Lower lobe of right lung (tissue), 2 donors: ENCODE data around the gene OSBPL7. TPM values are rescaled to one million over a fixed set of nuclear protein-coding genes. Genes with fewer than 3 reads are reported as not detected.
"Not testable (repeated sequence)": the region's sequence is repeated elsewhere in the genome, so short reads cannot be mapped to it uniquely, and the experiment has no call there.

Source experiments
- ATAC-seq, 2 donors: fragments of 200-7000 bp; cut with Tn5 transposase; one replicate each; pipeline ENCODE4 v1.9.1; 2020 to 2022; ENCODE audit warnings: mild to moderate bottlenecking in 2 of 2, moderate library complexity in 2 of 2
- DNase-seq: peaks from one replicate; pipeline ENCODE4 v3.0.0-alpha.2; 2020
- H3K27ac ChIP-seq: fragments of 200-600 bp; one replicate; pipeline ENCODE4 v1.8.0; 2022
- H3K27me3 ChIP-seq: fragments of 200-600 bp; one replicate; pipeline ENCODE4 v1.8.0; 2022; ENCODE audit warnings: low read depth
- H3K36me3 ChIP-seq: fragments of 200-600 bp; one replicate; pipeline ENCODE4 v1.8.0; 2022; ENCODE audit warnings: mild to moderate bottlenecking
- H3K4me1 ChIP-seq: fragments of 200-600 bp; one replicate; pipeline ENCODE4 v1.8.0; 2022
- H3K4me3 ChIP-seq: fragments of 200-600 bp; one replicate; pipeline ENCODE4 v1.8.0; 2022; ENCODE audit warnings: mild to moderate bottlenecking
- H3K9me3 ChIP-seq: fragments of 200-600 bp; one replicate; pipeline ENCODE4 v1.8.0; 2022
- CTCF ChIP-seq: fragments of 200-600 bp; IDR thresholded peaks from one replicate; pipeline ENCODE4 v1.8.0; 2022; ENCODE audit warnings: antibody characterized with exemption, mild to moderate bottlenecking
- intact Hi-C: fragments of 100-400 bp; cut with DNase I; formaldehyde crosslinking; loops from one replicate; pipeline ENCODE4 v1.11.0; 2022
- total RNA-seq: library from RNA; stranded (reverse); fragmentation: NEBNext Ultra II Directional; extraction: Animal tissue kit (Norgen Biotek cat#: 25700); gene quantifications from one replicate; pipeline ENCODE4 v1.2.1, GENCODE V29; 2021
- donor health status: DM: no; HTN: yes; CAD: no; lungs with severe emphysema.

Gene OSBPL7
- total RNA-seq, 1 donor from 2014 or later, result 15.0 TPM

DNA sequence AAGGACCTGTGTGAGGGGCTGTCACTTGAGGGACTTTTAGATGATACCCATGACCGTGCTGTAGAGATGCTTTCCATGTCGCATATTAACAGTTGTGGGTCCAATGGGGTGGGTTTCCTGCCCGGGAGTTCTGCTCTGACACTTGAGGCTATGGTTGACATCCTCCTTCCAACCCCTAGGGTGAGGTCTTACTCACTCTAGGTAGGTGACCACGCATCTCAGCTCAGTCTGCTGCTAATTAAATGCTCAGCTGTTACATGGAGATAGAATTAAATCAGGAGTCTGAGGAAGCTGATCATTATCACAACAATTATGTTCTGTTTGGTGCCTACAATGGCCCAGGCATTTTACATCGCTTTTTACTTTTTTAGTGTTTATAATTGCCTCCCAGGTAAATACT lies 40.2 kb downstream of the OSBPL7 start:
- intact Hi-C loops, result no loop called here
- Histone ChIP-seq H3K4me3 (no peak overlapping the region), H3K36me3 (no peaks in the 10 kb centered on the region), H3K4me1 (no peaks in the 10 kb centered on the region), H3K27me3 (peaks cover 43% of the 10 kb centered on the region), H3K9me3 (no peaks in the 10 kb centered on the region), H3K27ac (no peak overlapping the region)
- DNase-seq (no peak), ATAC-seq (no peak)
- no peak for TF ChIP-seq CTCF

DNA sequence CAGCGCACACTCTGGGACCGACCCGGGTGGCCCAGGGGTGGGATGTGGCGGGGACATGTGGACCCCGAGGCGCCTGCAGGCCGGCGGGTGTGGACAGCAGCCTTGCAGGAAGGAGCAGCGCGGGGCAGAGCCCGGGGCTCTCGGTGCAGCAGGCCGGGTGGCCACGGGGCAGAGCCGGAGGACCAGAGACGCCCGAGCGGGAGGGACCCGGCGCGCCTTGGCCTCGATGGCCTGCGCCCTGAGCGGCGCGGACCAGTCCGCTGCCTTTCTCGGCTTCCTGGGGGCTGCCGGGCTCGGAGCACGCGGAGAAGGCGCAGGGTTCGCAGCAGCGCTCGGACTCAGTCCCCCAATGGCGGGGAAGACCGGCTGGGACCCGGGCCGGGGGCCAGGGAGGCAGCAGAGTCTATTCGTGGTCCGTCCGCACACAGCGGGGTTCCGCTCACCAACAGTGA lies 43.4 kb downstream of the OSBPL7 start:
- ATAC-seq (no peak), DNase-seq (no peak)
- H3K27ac ChIP-seq, result no peak overlapping the region
- intact Hi-C loops, result no loop called here
- H3K4me1 ChIP-seq, result no peaks in the 10 kb centered on the region
- TF ChIP-seq CTCF, result no peak
- H3K27me3 ChIP-seq, result peaks cover 56% of the 10 kb centered on the region
- H3K9me3 ChIP-seq, result no peaks in the 10 kb centered on the region
- no peaks in the 10 kb centered on the region for H3K36me3 ChIP-seq
- H3K4me3 ChIP-seq, result no peak overlapping the region

GRCh38 chr17:47776330-47777197 lies 45.0 kb downstream of the OSBPL7 start:
- ATAC-seq (peak; percentile 73 to 78), DNase-seq (no peak)
- no peaks in the 10 kb centered on the region for H3K36me3 ChIP-seq
- H3K27me3 ChIP-seq, result peaks cover 53% of the 10 kb centered on the region
- TF ChIP-seq CTCF, result peak; percentile 79
- H3K9me3 ChIP-seq, result no peaks in the 10 kb centered on the region
- no peaks in the 10 kb centered on the region for H3K4me1 ChIP-seq
- intact Hi-C loops, result no loop called here
- H3K4me3 ChIP-seq, result no peak overlapping the region
- no peak overlapping the region for H3K27ac ChIP-seq

DNA sequence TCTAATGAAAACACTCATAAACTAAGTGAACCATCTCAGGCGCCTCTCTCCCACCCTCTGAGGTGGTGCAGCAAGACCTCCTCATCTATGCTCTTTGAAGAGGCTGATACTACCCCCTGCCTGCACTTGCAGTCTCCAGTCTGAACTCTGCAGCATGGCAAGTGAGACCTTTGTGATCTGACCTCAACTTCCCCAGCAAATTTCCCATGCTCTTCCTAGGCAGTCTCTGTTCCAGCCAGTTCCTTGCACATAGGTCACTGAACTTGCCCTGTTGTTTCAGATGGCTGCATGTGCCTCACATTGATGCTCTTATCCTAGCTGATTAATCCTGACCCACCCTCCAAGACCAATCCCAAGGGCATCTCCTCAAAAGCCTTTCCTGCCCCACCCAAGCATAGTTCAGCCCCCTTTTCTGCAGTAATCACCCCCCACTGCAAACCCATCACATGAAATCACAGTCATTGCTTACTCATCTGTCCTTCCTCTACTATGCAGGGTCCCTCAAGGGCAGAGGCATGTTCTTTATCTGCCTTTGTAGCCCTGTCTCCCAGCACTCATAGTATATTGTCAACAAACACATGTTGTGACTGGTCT lies 46.5 kb downstream of the OSBPL7 start:
- Histone ChIP-seq H3K4me1 (no peaks in the 10 kb centered on the region), H3K27me3 (peaks cover 49% of the 10 kb centered on the region), H3K27ac (no peak overlapping the region), H3K36me3 (no peaks in the 10 kb centered on the region), H3K9me3 (no peaks in the 10 kb centered on the region), H3K4me3 (no peak overlapping the region)
- no peak for ATAC-seq
- intact Hi-C loops, result no loop called here
- no peak for DNase-seq
- no peak for TF ChIP-seq CTCF

- ATAC-seq (no peak), DNase-seq (no peak)
- Histone ChIP-seq H3K4me1 (no peaks in the 10 kb centered on the region), H3K27me3 (peaks cover 47% of the 10 kb centered on the region), H3K9me3 (no peaks in the 10 kb centered on the region), H3K27ac (no peak overlapping the region), H3K4me3 (no peak overlapping the region), H3K36me3 (no peaks in the 10 kb centered on the region)
- intact Hi-C loops, result no loop called here
- TF ChIP-seq CTCF, result no peak
These were observed 47.3 kb downstream of the OSBPL7 start for GRCh38 chr17:47774331-47774730.

DNA sequence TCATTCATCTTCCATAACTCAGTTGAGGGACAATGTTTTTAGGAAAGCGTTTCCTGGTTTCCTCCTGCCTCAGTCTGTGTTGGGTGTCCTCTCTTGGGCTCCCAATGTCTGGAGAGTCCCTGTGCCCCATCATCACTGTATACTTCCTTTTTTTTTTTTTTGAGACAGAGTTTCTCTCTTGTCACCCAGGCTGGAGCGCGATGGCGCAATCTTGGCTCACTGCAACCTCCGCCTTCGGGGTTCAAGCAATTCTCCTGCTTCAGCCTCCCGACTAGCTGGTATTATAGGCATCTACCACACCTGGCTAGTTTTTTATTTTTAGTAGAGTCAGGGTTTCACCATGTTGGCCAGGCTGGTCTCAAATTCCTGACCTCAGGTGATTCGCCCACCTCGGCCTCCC lies 47.9 kb downstream of the OSBPL7 start:
- H3K27me3 ChIP-seq, result peaks cover 43% of the 10 kb centered on the region
- H3K9me3 ChIP-seq, ATAC-seq, intact Hi-C loops, H3K4me1 ChIP-seq, H3K36me3 ChIP-seq, H3K27ac ChIP-seq, H3K4me3 ChIP-seq: not testable (repeated sequence)
- DNase-seq, result peak; percentile 58
